ENCODE results near the gene ZNF649. TPM values are rescaled to one million over a fixed set of nuclear protein-coding genes. Genes with fewer than 3 reads are reported as not detected.
A peak's percentile ranks its signal among the peaks of the same experiment; 100 is the strongest.

The ZNF649 gene
- total and polyA plus RNA-seq, 2 of the 13 experiments (the other 11 are each of a cell fraction or from before 2014, with no cell fraction given), result 3.0 to 13.4 TPM

DNA sequence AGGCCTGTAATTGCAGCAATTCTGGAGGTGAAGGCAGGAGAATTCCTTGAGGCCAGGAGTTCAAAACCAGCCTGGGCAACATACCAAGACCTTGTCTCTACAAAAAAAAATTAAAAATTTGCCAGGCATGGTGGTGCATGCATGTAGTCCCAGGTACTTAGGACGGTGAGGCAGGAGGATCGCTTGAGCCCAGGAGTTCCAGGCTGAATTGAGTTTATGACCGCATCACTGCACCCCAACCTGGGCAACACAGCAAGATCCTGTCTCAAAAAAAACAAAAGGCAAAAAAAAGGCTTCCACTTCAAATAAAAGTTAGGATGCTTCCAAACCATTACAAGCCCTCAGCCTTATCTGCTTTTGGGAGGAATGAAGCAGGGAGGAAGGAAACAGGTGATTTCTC, 22.3 kb downstream of the ZNF649 start (continued):
- TF ChIP-seq, protein P1, sequence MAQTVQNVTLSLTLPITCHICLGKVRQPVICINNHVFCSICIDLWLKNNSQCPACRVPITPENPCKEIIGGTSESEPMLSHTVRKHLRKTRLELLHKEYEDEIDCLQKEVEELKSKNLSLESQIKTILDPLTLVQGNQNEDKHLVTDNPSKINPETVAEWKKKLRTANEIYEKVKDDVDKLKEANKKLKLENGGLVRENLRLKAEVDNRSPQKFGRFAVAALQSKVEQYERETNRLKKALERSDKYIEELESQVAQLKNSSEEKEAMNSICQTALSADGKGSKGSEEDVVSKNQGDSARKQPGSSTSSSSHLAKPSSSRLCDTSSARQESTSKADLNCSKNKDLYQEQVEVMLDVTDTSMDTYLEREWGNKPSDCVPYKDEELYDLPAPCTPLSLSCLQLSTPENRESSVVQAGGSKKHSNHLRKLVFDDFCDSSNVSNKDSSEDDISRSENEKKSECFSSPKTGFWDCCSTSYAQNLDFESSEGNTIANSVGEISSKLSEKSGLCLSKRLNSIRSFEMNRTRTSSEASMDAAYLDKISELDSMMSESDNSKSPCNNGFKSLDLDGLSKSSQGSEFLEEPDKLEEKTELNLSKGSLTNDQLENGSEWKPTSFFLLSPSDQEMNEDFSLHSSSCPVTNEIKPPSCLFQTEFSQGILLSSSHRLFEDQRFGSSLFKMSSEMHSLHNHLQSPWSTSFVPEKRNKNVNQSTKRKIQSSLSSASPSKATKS (CRISPR knock-in tag; IDR thresholded peaks at IDR 0.05), result no peak
- TF ChIP-seq ZNF792 (CRISPR knock-in tag; IDR thresholded peaks at IDR 0.05), result no peak

DNA sequence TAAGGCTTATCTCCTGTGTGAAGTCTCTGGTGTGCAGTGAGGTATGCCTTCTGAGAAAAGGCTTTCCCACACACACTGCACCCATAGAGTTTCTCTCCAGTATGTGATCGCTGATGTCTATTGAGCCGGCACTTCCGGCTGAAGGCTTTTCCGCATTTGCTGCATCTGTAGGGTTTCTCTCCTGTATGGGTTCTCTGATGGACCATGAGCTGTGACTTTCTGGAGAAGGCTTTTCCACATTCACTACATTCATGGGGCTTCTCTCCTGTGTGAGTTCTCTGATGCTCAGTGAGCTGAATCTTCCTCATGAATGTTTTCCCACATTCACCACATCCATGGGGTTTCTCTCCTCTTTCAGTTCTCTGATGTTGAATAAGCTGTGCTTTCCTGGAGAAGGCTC, 31.7 kb downstream of the ZNF649 start:
- no peaks in the 10 kb centered on the region for H3K79me2 ChIP-seq (ENCODE audit: insufficient read depth, low read length)
- peaks cover 91% of the 10 kb centered on the region for H3K9me3 ChIP-seq (ENCODE audit: low read length)
- peaks cover 30 to 58% of the 10 kb centered on the region in 2 experiments for H3K36me3 ChIP-seq (replicated peaks in 1 of 2; ENCODE audit: control insufficient read depth in 1 of 2, insufficient read depth in 2 of 2, low read length in 2 of 2)
- no peak overlapping the region for H3K9ac ChIP-seq (ENCODE audit: insufficient read depth, low read depth, low read length)
- H3K27me3 ChIP-seq (ENCODE audit: control insufficient read depth in 1 of 2, insufficient read depth in 2 of 2, low read length in 2 of 2), result no peaks in the 10 kb centered on the region
- intact Hi-C loops (cut with micrococcal nuclease; ENCODE audit: unreplicated experiment) (no loop called here), in situ Hi-C loops (cut with HindIII; ENCODE audit: extremely low pct_ligation_motif_present, low pct_unique_long_range_greater_than_20kb) (no loop called here)
- no TSS peak for BruUV-seq (replicated peaks)
- H4K20me1 ChIP-seq (ENCODE audit: insufficient read depth, low read length), result no peaks in the 10 kb centered on the region
- ChIA-PET CTCF (ENCODE audit: low intra/inter-chr PET ratio, low total read pairs) (no interaction called here), POLR2A (no interaction called here)
- no peak overlapping the region for H2AFZ ChIP-seq (ENCODE audit: low read length)
- TF ChIP-seq ZNF274 (CRISPR knock-in tag; IDR thresholded peaks at IDR 0.05) (peak; percentile 99), ZZZ3 (CRISPR knock-in tag; IDR thresholded peaks at IDR 0.05; ENCODE audit: borderline replicate concordance) (no peak)
- ATAC-seq (no peak), DNase-seq (ENCODE audit: low spot score) (no peak), FAIRE-seq (no peak)
- no peak overlapping the region for H3K4me3 ChIP-seq (replicated peaks in 1 of 3; ENCODE audit: insufficient read depth in 1 of 3, low read depth in 2 of 3, low read length in 3 of 3)
- H3K27ac ChIP-seq (ENCODE audit: extremely low read length, insufficient read depth, low read length), result no peak overlapping the region
- H3K4me2 ChIP-seq (ENCODE audit: low read depth, low read length), result no peak overlapping the region
- no peaks in the 10 kb centered on the region for H3K4me1 ChIP-seq (ENCODE audit: insufficient read depth, low read length)
- 100% methylated on average over 4 of the region's 4 CpGs for WGBS (ENCODE audit: low lambda C conversion rate)
